ENCODE data around the gene SCUBE1.

DNA sequence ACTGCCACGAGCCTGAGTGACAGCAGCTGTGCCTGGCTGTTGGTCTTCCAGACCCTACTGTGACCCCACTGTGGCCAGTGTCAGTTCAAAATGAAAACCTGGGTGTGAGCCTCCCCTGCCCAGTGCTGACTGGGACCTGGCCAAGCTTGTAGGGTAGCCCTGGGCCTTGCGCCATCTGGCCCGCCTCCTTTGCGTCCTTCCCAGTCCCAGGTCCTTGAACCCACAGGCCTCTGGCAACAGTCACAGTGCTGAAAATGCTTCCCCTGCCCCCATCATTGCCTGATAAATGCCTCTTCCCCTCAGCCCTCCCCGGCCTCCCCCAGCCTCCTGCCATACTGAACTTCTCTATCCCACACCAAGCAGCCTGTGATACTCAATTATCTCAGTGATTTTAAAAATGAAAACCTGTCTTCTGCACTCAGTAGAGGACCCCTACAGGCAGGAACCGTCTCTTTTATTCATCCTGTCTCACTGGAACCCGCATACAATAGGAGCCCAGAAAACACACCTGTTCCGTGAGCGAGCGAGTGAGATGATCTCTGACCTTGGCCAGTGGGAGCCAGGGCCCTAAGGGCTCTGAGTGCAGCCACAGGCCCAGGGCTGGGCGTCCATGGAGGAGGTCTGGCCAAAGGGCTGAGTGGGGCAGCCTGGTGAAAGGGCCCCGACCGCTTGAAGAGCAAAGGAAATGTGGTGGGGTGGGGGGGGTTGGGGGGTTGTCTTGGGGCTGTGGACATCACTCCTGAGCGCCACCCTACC lies 106.6 kb downstream of the SCUBE1 start:
- no peak for TF ChIP-seq EZH2 (IDR thresholded peaks at IDR 0.05)
- no peak for TF ChIP-seq POLR2AphosphoS5 (IDR thresholded peaks at IDR 0.05; ENCODE audit: borderline replicate concordance, low read depth, low read length)
